G401.6 (cell line): Measurements from ENCODE around the gene UBR4.

Experiments
- FAIRE-seq: peaks from 2 replicates; lab custom pipeline; 2012; peaks lifted over from hg19 to GRCh38; lab: Jason Lieb, UNC

The UBR4 gene

GRCh38 chr1:19071674-19072281, 138.3 kb downstream of the UBR4 start:
- FAIRE-seq = no peak

- FAIRE-seq = no peak
Measured at GRCh38 chr1:19070891-19071621, 139.0 kb downstream of the UBR4 start.

- FAIRE-seq = no peak
Measured at GRCh38 chr1:19070197-19070651, 139.8 kb downstream of the UBR4 start.

- no peak for FAIRE-seq
Measured at GRCh38 chr1:19068639-19069276, 141.3 kb downstream of the UBR4 start.

- no peak for FAIRE-seq
Measured at GRCh38 chr1:19067912-19068638, 142.0 kb downstream of the UBR4 start.

- no peak for FAIRE-seq
Measured at GRCh38 chr1:19067182-19067911, 142.7 kb downstream of the UBR4 start.

GRCh38 chr1:19066874-19067181, 143.2 kb downstream of the UBR4 start:
- no peak for FAIRE-seq

- no peak for FAIRE-seq
Measured at GRCh38 chr1:19066248-19066873, 143.7 kb downstream of the UBR4 start.

- no peak for FAIRE-seq
Measured at GRCh38 chr1:19065526-19066247, 144.4 kb downstream of the UBR4 start.

- no peak for FAIRE-seq
Measured at GRCh38 chr1:19064906-19065450, 145.1 kb downstream of the UBR4 start.

- no peak for FAIRE-seq
Measured at GRCh38 chr1:19063122-19063521, 146.9 kb downstream of the UBR4 start.

GRCh38 chr1:19062258-19063029, 147.6 kb downstream of the UBR4 start:
- no peak for FAIRE-seq

- FAIRE-seq = no peak
Measured at GRCh38 chr1:19061798-19062197, 148.3 kb downstream of the UBR4 start.

GRCh38 chr1:19061343-19061742, 148.7 kb downstream of the UBR4 start:
- FAIRE-seq = no peak

- FAIRE-seq = no peak
Measured at GRCh38 chr1:19059773-19060172, 150.3 kb downstream of the UBR4 start.

- FAIRE-seq = no peak
Measured at GRCh38 chr1:19058476-19058797, 151.6 kb downstream of the UBR4 start.

- FAIRE-seq = no peak
Measured at GRCh38 chr1:19057784-19058475, 152.1 kb downstream of the UBR4 start.

- FAIRE-seq = no peak
Measured at GRCh38 chr1:19057182-19057779, 152.8 kb downstream of the UBR4 start.

- no peak for FAIRE-seq
Measured at GRCh38 chr1:19055701-19056100, 154.4 kb downstream of the UBR4 start.
